ENCODE measurements around the gene SUSD3. TPM values are rescaled to one million over a fixed set of nuclear protein-coding genes. Genes with fewer than 3 reads are reported as not detected.

SUSD3 gene
- total RNA-seq, 1 experiment from 2014 or later, result 5.0 TPM

GRCh38 chr9:93060746-93061259 is 2.3 kb downstream of the SUSD3 start:
- in situ Hi-C loops (cut with HindIII; ENCODE audit: low pct_unique_long_range_greater_than_20kb, low sequenced_read_pairs), result no loop called here
- POLR2A ChIA-PET, result no interaction called here
- Histone ChIP-seq H3K4me3 (ENCODE audit: low read depth in 2 of 2, low read length in 2 of 2) (no peak overlapping the region), H3K36me3 (ENCODE audit: control insufficient read depth, insufficient read depth, low read length) (no peaks in the 10 kb centered on the region), H3K9me3 (ENCODE audit: control insufficient read depth, insufficient read depth, low read depth, low read length) (no peaks in the 10 kb centered on the region), H3K27me3 (ENCODE audit: control insufficient read depth, insufficient read depth, low read length) (no peaks in the 10 kb centered on the region), H3K27ac (ENCODE audit: low read length) (peak overlapping the region; percentile 2; the same call in 1 of the 2 replicates), H3K4me1 (ENCODE audit: control insufficient read depth, insufficient read depth, low read length) (peaks cover 19% of the 10 kb centered on the region)
- no TSS peak for BruUV-seq (replicated peaks)
- no peak for TF ChIP-seq REST (IDR thresholded peaks at IDR 0.05; ENCODE audit: insufficient read depth in 1 of 2, low read depth in 2 of 2, low read length in 1 of 2)
- no peak for TF ChIP-seq TCF7L2 (IDR thresholded peaks at IDR 0.05; ENCODE audit: low read depth, low read length)
- no peak for TF ChIP-seq SIN3A (IDR thresholded peaks at IDR 0.05; ENCODE audit: borderline replicate concordance, insufficient read depth, low read depth, low read length)
- no peak for TF ChIP-seq POLR2AphosphoS5 (IDR thresholded peaks at IDR 0.05; ENCODE audit: low read depth, low read length)
- TF ChIP-seq CTCF (IDR thresholded peaks at IDR 0.05), result no peak
- ATAC-seq (peak; percentile 71), DNase-seq (ENCODE audit: low read depth, low spot score) (no peak)
- CTCF ChIA-PET, result no interaction called here
- intact Hi-C loops (cut with micrococcal nuclease; ENCODE audit: unreplicated experiment), result no loop called here

GRCh38 chr9:93061260-93061751 is 2.8 kb downstream of the SUSD3 start:
- ChIA-PET CTCF (no interaction called here), POLR2A (no interaction called here)
- H3K4me3 ChIP-seq (ENCODE audit: low read depth in 2 of 2, low read length in 2 of 2), result no peak overlapping the region
- ATAC-seq (no peak), DNase-seq (ENCODE audit: low read depth, low spot score) (no peak)
- peaks cover 19% of the 10 kb centered on the region for H3K4me1 ChIP-seq (ENCODE audit: control insufficient read depth, insufficient read depth, low read length)
- no peaks in the 10 kb centered on the region for H3K27me3 ChIP-seq (ENCODE audit: control insufficient read depth, insufficient read depth, low read length)
- intact Hi-C loops (cut with micrococcal nuclease; ENCODE audit: unreplicated experiment) (no loop called here), in situ Hi-C loops (cut with HindIII; ENCODE audit: low pct_unique_long_range_greater_than_20kb, low sequenced_read_pairs) (no loop called here)
- TF ChIP-seq TCF7L2 (IDR thresholded peaks at IDR 0.05; ENCODE audit: low read depth, low read length) (no peak), POLR2AphosphoS5 (IDR thresholded peaks at IDR 0.05; ENCODE audit: low read depth, low read length) (no peak), CTCF (IDR thresholded peaks at IDR 0.05) (no peak), REST (IDR thresholded peaks at IDR 0.05; ENCODE audit: insufficient read depth in 1 of 2, low read depth in 2 of 2, low read length in 1 of 2) (no peak), SIN3A (IDR thresholded peaks at IDR 0.05; ENCODE audit: borderline replicate concordance, insufficient read depth, low read depth, low read length) (no peak)
- H3K27ac ChIP-seq (ENCODE audit: low read length), result no peak overlapping the region
- no peaks in the 10 kb centered on the region for H3K36me3 ChIP-seq (ENCODE audit: control insufficient read depth, insufficient read depth, low read length)
- no peaks in the 10 kb centered on the region for H3K9me3 ChIP-seq (ENCODE audit: control insufficient read depth, insufficient read depth, low read depth, low read length)
- no TSS peak for BruUV-seq (replicated peaks)
